Fibroblast of skin of right quadriceps (primary cell): ENCODE measurements around the gene ABCC5.
"Not testable (repeated sequence)": the region's sequence is repeated elsewhere in the genome, so short reads cannot be mapped to it uniquely, and the experiment has no call there.

Experiments
- DNase-seq: peaks from one replicate; pipeline ENCODE4 v3.0.0-alpha.2; 2013

ABCC5 gene

GRCh38 chr3:184017672-184018423 lies at the start of gene ABCC5:
Gene ABCC5, minus strand, starts transcription at chr3:184017884. Its CDS starts 3,492 bp downstream, at chr3:184014392.
- DNase-seq: peak; percentile 92

DNA sequence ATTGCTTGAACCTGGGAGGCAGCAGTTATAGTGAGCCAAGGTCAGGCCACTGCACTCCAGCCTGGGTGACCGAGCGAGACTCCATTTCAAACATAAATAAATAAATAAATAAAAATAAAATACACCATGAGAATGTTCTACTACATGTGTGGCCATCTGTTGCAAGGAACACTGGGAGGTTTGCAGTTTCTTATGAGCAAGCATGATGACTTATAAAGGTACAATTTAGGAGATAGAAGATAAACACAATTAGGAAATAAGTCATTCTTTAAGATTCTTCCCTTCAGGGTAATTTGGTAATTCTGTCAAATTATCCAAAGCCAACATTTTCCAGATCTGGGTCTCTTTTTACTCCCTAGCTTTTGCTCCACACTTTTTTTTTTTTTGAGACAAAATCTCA lies 48.5 kb upstream of the ABCC5 start:
- DNase-seq: peak; percentile 15

DNA sequence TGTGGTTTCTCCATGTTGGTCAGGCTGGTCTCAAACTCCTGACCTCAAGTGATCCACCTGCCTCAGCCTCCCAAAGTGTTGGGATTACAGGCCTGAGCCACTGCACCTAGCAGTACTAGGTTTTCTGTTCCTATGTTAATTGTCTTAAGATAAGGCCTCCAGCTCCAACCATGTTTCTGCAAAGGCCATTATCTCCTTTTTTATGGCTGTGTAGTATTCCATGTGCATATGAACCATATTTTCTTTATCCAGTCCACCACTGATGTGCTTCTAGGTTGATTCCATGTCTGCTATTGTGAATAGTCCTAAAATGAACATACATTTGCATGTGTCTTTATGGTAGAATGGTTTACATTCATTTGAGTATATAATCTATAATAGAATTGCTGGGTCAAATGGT lies 45.0 kb upstream of the ABCC5 start:
- DNase-seq: no peak

DNA sequence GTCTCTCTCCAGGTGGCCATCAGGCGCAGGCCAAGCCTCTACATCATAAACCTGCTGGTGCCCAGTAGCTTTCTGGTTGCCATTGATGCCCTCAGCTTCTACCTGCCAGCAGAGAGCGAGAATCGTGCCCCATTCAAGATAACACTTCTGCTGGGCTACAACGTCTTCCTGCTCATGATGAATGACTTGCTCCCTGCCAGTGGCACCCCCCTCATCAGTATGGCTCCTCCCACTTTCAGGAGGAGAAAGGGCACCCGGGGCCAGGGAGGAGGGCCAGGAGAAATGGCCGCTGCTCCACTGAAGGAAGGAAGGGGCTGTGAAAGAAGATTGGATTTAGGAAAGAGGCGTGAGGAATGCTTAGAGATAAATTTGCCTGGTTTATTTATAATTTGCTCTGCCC lies 41.7 kb upstream of the ABCC5 start:
- DNase-seq: no peak

- peak; percentile 71 for DNase-seq
Measured at GRCh38 chr3:184058029-184058428, 40.3 kb upstream of the ABCC5 start.

GRCh38 chr3:184052767-184053166 lies 35.1 kb upstream of the ABCC5 start, which contains the start of gene HTR3C:
Gene HTR3C, plus strand, starts transcription at chr3:184053047. Its CDS starts 34 bp downstream, at chr3:184053081.
- DNase-seq: no peak

DNA sequence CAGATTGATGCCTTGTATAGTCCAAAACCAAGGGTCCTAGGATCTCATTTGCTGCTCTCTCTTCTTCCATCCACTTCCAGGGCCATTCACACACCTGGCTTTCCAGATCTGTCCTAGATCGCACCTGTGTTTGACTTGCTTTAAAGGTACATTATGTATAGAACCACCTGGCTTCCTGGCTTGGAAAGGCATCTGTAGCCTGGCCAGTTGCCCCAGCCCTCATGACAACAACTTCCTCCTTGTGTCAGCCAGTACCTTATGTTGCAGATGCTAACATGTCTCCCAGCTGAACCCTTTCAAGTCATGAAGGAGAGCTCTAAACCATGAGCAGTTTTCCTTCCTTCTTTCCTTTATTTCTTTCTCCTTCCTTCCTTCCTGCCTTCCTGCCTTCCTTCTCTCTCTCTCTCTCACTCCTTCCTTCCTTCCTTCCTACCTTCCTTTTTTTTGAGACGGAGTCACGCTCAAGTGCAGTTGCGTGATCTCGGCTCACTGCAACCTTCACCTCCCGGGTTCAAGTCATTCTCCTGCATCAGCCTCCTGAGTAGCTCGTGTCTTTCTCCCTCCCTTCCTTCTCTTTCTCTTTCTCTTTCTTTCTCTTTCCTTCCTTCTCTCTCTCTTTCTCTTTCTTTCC lies 32.6 kb upstream of the ABCC5 start:
- DNase-seq: no peak

DNA sequence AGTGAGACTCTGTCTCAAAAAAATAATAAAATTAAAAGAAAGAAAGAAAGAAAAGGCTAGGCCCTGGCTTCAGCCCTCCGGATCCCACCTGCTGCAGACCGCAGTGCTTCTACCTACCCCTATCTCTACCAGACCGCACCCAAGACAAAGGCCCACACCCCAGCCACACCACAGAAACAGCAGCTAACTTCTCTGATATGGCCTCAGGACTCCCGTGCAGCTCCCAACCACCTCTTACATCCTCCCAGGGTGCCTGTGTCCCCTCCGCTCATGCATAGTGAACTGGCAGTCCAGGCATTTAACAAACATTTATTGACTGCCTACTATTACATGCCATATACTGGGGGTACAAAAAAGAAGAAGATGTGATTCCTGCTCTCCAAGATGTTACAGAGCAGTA lies 28.3 kb upstream of the ABCC5 start:
- no peak for DNase-seq

GRCh38 chr3:184042617-184043016 lies 24.9 kb upstream of the ABCC5 start:
- no peak for DNase-seq

- DNase-seq: peak; percentile 6
Measured at GRCh38 chr3:184040010-184040409, 22.3 kb upstream of the ABCC5 start.

DNA sequence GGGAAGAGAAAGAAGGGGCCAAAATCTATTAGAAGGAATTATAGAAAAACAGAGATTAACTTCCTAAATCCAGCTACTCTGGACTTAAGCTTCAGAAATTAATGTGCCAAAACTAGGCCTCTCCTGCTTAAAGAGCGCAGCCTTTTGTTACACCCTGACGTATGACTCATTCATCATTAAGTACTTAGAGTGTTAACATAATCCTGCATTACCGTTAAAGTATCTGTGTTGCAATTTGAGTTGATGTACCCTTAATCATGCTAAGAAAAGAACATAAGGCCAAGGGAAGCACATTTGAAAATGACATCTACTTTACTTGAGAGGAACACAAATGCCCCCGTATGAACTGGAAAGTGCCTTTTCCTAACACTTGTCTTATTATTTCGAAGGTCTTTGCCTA lies 21.7 kb upstream of the ABCC5 start:
- peak; percentile 11 for DNase-seq

- DNase-seq: not testable (repeated sequence)
Measured at GRCh38 chr3:184038307-184038706, 20.6 kb upstream of the ABCC5 start.

DNA sequence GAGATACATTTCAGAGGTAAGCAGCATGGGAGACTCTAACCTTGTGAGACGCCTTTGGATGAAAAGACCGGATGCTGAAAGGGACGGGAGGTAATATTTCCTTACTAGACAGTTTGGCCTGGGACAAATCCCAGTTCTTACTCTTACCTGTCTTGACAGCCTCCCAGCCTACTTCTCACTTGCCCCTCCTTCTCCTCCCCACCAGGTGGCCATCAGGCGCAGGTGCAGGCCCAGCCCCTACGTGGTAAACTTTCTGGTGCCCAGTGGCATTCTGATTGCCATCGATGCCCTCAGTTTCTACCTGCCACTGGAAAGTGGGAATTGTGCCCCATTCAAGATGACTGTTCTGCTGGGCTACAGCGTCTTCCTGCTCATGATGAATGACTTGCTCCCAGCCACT lies 20.1 kb upstream of the ABCC5 start:
- no peak for DNase-seq

DNA sequence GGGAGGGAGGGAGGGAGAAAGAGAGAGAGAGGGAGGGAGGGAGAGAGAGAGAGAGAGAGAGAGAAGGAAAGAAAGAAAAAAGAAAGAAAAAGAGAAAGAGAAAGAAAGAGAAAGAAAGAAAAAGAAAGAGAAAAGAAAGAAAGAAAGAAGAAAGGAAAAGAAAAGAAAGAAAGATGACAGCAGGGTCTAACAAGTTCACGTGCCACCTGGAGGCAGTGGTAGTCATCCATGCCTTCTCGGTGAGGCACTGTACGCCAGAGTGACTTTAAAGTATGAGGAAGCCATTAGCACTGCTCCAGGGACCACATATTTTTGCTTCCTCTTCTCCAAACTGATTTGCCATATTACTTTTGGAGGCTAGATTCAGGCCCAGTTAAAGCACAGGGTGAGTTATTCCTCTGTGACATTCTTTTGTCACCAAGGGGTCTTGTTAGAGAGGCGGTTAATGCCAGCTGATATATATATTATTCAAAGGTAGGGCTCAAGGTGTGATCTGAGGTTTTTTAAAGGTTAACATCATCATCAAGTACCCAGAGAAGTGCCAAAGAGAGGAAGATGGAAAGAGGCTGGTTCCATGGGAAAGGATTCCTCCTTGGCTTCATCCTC lies 13.6 kb upstream of the ABCC5 start, which contains the start of gene HTR3D:
Gene HTR3D (plus strand): TSS at position 556 of the 606 bp plus-strand sequence. CDS start 0 bp downstream, at position 556.
- DNase-seq: no peak

DNA sequence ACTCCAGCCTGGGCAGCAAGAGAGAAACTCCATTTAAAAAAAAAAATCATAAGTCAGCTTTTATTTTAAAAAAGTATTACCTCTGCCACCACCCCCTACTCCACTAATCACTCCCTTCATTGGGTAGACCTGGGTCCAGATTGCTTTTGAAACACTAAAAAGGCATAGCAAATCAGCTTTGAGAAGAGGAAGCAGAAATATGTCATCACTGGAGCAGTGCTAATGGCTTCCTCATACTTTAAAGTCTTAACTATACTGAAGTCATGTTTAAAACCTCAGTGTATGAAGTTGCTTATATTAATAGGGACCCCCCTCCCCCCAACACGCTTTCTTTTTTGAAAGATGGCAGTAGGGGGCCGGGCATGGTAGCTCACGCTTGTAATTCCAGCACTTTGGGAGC lies 12.9 kb upstream of the ABCC5 start:
- DNase-seq: no peak

GRCh38 chr3:184029443-184029842 lies 11.8 kb upstream of the ABCC5 start:
- DNase-seq: no peak

GRCh38 chr3:184028275-184028890 lies 10.7 kb upstream of the ABCC5 start:
- not testable (repeated sequence) for DNase-seq

DNA sequence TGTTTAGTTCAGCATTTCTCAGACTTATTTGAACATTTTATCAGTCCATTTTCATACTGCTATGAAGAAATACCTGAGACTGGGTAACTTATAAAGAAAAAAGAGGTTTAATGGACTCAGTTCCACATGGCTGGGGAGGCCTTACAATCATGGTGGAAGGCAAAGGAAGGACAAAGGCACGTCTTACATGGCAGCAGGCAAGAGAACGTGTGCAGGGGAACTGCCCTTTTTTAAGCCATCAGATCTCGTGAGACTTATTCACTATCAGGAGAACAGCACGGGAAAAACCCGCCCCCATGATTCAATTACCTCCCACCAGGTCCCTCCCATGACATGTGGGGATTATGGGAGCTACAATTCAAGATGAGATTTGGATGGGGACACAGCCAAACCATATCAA lies 7.6 kb upstream of the ABCC5 start:
- DNase-seq: not testable (repeated sequence)

- DNase-seq: peak; percentile 6
Measured at GRCh38 chr3:184022323-184022722, 4.6 kb upstream of the ABCC5 start.

GRCh38 chr3:184018424-184018973 lies 815 bp upstream of the ABCC5 start:
- no peak for DNase-seq

DNA sequence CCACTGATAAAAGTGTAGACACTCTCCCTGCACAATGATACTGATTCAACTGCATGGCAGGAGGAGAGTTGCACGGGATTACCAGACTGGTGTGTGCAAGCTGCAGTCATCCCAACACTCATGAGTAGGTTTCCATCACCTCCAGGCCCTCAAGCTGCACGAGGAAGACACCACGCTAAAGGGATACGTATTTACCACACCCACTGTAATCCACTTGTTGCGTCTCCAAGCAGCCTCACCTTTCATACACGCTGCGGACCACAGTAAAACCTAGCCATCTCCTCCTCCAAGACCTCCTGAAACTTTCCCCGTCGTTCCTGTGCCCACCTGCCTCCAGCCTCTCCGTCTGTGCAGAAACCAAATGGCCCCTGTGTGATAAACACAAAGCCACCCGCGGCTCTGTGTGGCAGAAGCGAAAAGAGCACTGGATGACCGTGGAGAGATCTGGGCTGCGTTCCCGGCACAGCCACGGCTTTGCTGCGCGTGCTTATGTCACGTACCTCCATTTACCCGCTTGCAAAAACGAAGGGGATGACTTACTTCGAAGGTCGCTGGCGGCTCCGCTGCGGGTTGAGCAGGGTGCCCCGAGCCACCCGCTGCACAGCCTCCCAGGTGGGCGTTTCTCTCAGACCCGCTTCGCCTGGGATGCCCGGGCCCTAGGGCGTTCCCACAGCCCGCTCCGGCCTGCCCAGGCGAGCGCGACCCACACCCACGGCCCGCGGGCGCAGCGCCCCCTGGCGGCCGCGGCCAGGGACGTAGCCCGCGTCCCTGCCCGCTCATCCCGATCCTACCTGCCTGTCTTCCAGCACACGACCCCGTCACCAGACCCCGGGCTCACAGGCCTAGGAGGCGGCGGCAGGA lies 643 bp downstream of the ABCC5 start:
- peak; percentile 49 for DNase-seq

DNA sequence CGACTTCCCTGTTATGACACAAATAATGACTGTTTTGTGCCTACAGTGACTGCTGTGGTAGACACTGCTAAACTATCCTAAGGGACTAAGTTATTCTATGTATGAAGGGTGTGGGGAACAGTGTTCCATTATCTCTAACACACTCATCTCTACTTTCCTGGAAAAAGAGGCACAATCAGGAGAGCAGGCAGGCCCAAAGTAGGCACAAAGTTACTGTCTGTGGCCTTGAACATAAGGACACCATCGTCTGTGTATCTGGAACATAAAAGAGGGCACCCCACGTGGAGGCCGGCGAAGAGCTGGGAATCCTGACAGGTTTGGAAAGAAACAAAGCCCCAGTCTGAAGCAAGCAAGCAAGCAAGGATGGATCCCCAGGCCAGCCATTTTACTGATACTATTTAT lies 1.5 kb downstream of the ABCC5 start:
- DNase-seq: no peak
